ENCODE measurements around the gene RFX3. TPM values are rescaled to one million over a fixed set of nuclear protein-coding genes. Genes with fewer than 3 reads are reported as not detected.

Gene RFX3
- total RNA-seq, 2 donors from 2014 or later, result 27.5 to 28.2 TPM

- no peak overlapping the region for H3K9ac ChIP-seq (ENCODE audit: extremely low read depth, low read length, poor library complexity, severe bottlenecking)
- no peak overlapping the region for H3K4me3 Mint-ChIP-seq
- no peaks in the 10 kb centered on the region for H3K27me3 ChIP-seq (ENCODE audit: control insufficient read depth, insufficient read depth, low read length, poor library complexity, severe bottlenecking)
- no peaks in the 10 kb centered on the region for H3K9me3 Mint-ChIP-seq
- no peak for DNase-seq
- no peak for TF ChIP-seq CTCF (conservative IDR thresholded peaks at IDR 0.05)
- no peaks in the 10 kb centered on the region for H3K36me3 ChIP-seq (ENCODE audit: control insufficient read depth, insufficient read depth, low read length)
- H3K27ac ChIP-seq (ENCODE audit: low read depth, low read length), result peak overlapping the region; percentile 67
- no peaks in the 10 kb centered on the region for H3K27me3 Mint-ChIP-seq (ENCODE audit: insufficient read depth)
- peaks cover 6% of the 10 kb centered on the region for H3K4me1 Mint-ChIP-seq
- WGBS, 2 experiments (ENCODE audit: insufficient coverage in 1 of 2, insufficient read length in 1 of 2), result 50 to 75% methylated on average over 3 of the region's 3 CpGs
- no peaks in the 10 kb centered on the region for H3K9me3 ChIP-seq (ENCODE audit: control insufficient read depth, low read length)
- H3K4me3 ChIP-seq (ENCODE audit: low read length), result no peak overlapping the region
- H3K27ac Mint-ChIP-seq, result peak overlapping the region; percentile 1
- H3K4me1 ChIP-seq (ENCODE audit: control insufficient read depth, insufficient read depth, low read length), result no peaks in the 10 kb centered on the region
- H3K36me3 Mint-ChIP-seq (ENCODE audit: low read depth), result peaks cover 5% of the 10 kb centered on the region
Observed at GRCh38 chr9:3498691-3499090, 27.1 kb downstream of the RFX3 start.

GRCh38 chr9:3497857-3498256 is 27.9 kb downstream of the RFX3 start:
- no peaks in the 10 kb centered on the region for H3K4me1 ChIP-seq (ENCODE audit: control insufficient read depth, insufficient read depth, low read length)
- H3K36me3 ChIP-seq (ENCODE audit: control insufficient read depth, insufficient read depth, low read length), result no peaks in the 10 kb centered on the region
- no peak overlapping the region for H3K9ac ChIP-seq (ENCODE audit: extremely low read depth, low read length, poor library complexity, severe bottlenecking)
- H3K27ac ChIP-seq (ENCODE audit: low read depth, low read length), result peak overlapping the region; percentile 67
- Mint-ChIP-seq H3K4me3 (no peak overlapping the region), H3K9me3 (no peaks in the 10 kb centered on the region), H3K36me3 (ENCODE audit: low read depth) (peaks cover 7% of the 10 kb centered on the region), H3K27ac (no peak overlapping the region), H3K4me1 (peaks cover 6% of the 10 kb centered on the region), H3K27me3 (ENCODE audit: insufficient read depth) (no peaks in the 10 kb centered on the region)
- DNase-seq, result no peak
- no peak overlapping the region for H3K4me3 ChIP-seq (ENCODE audit: low read length)
- H3K27me3 ChIP-seq (ENCODE audit: control insufficient read depth, insufficient read depth, low read length, poor library complexity, severe bottlenecking), result no peaks in the 10 kb centered on the region
- H3K9me3 ChIP-seq (ENCODE audit: control insufficient read depth, low read length), result no peaks in the 10 kb centered on the region
- TF ChIP-seq CTCF (conservative IDR thresholded peaks at IDR 0.05), result no peak
- WGBS, 2 experiments (ENCODE audit: insufficient coverage in 1 of 2, insufficient read length in 1 of 2), result 94% methylated on average over 3 of the region's 4 CpGs; no CpG with 5 or more reads in 1 of the 2 experiments

- no peak for DNase-seq
- Mint-ChIP-seq H3K36me3 (ENCODE audit: low read depth) (peaks cover 3% of the 10 kb centered on the region), H3K4me1 (peaks cover 6% of the 10 kb centered on the region), H3K27ac (no peak overlapping the region), H3K9me3 (no peaks in the 10 kb centered on the region), H3K4me3 (no peak overlapping the region), H3K27me3 (ENCODE audit: insufficient read depth) (no peaks in the 10 kb centered on the region)
- no peaks in the 10 kb centered on the region for H3K36me3 ChIP-seq (ENCODE audit: control insufficient read depth, insufficient read depth, low read length)
- TF ChIP-seq CTCF (conservative IDR thresholded peaks at IDR 0.05), result no peak
- no peaks in the 10 kb centered on the region for H3K4me1 ChIP-seq (ENCODE audit: control insufficient read depth, insufficient read depth, low read length)
- peak overlapping the region; percentile 55 for H3K27ac ChIP-seq (ENCODE audit: low read depth, low read length)
- H3K27me3 ChIP-seq (ENCODE audit: control insufficient read depth, insufficient read depth, low read length, poor library complexity, severe bottlenecking), result no peaks in the 10 kb centered on the region
- 88 to 96% methylated on average over 2 of the region's 2 CpGs for WGBS, 2 experiments (ENCODE audit: insufficient coverage in 1 of 2, insufficient read length in 1 of 2)
- no peak overlapping the region for H3K9ac ChIP-seq (ENCODE audit: extremely low read depth, low read length, poor library complexity, severe bottlenecking)
- no peaks in the 10 kb centered on the region for H3K9me3 ChIP-seq (ENCODE audit: control insufficient read depth, low read length)
- no peak overlapping the region for H3K4me3 ChIP-seq (ENCODE audit: low read length)
Observed at GRCh38 chr9:3497401-3497800, 28.4 kb downstream of the RFX3 start.
